HepG2 (cell line): ENCODE results near the gene ATP8B1. TPM values are rescaled to one million over a fixed set of nuclear protein-coding genes. Genes with fewer than 3 reads are reported as not detected.
A peak's percentile ranks its signal among the peaks of the same experiment; 100 is the strongest.

Source experiments
- ARID2 ChIP-seq: sonication (generic); formaldehyde crosslinking; IDR thresholded peaks from 2 replicates; pipeline ENCODE4 v1.8.1; 2022; ENCODE audit warnings: mild to moderate bottlenecking, missing genetic modification reagents, borderline replicate concordance
- CREM ChIP-seq, 2 experiments: sonication (generic) in 1 of 2; formaldehyde crosslinking in 1 of 2; IDR thresholded peaks; 2 replicates each; pipeline versions ENCODE4 v1.4.0 to v1.6.1; 2016 to 2020; ENCODE audit warnings: antibody characterized with exemption in 1 of 2, mild to moderate bottlenecking in 1 of 2, missing genetic modification reagents in 1 of 2
- ELF3 ChIP-seq: IDR thresholded peaks from 2 replicates; pipeline ENCODE4 v1.6.1; 2016; ENCODE audit warnings: missing genetic modification reagents, missing compliant biosample characterization
- FOXA3 ChIP-seq: IDR thresholded peaks from 2 replicates; pipeline ENCODE4 v1.6.1; 2016; ENCODE audit warnings: missing genetic modification reagents, missing compliant biosample characterization
- FOXO1 ChIP-seq: sonication (generic); formaldehyde crosslinking; IDR thresholded peaks from 2 replicates; pipeline ENCODE4 v1.4.0; 2020; ENCODE audit warnings: missing genetic modification reagents
- FOXP1 ChIP-seq, 2 experiments: fragments of 450-650 bp in 1 of 2; IDR thresholded peaks; 2 replicates each; pipeline ENCODE4 v1.6.1; 2017 to 2018; ENCODE audit warnings: antibody characterized with exemption in 1 of 2
- FOXP4 ChIP-seq: sonication (generic); formaldehyde crosslinking; IDR thresholded peaks from 2 replicates; pipeline ENCODE4 v1.4.0; 2020; ENCODE audit warnings: missing genetic modification reagents
- GATAD2A ChIP-seq: IDR thresholded peaks from 2 replicates; pipeline ENCODE4 v1.6.1; 2016
- HNF4A ChIP-seq: sonication (generic); formaldehyde crosslinking; IDR thresholded peaks from 2 replicates; pipeline ENCODE4 v1.4.0; 2020; ENCODE audit warnings: missing genetic modification reagents
- MXD3 ChIP-seq: IDR thresholded peaks from 2 replicates; pipeline ENCODE4 v1.6.1; 2016; ENCODE audit warnings: mild to moderate bottlenecking, missing biosample characterization, missing genetic modification reagents
- NR2F6 ChIP-seq, 2 experiments: IDR thresholded peaks; 2 replicates each; pipeline ENCODE4 v1.6.1; 2016; ENCODE audit warnings: antibody characterized with exemption in 1 of 2, mild to moderate bottlenecking in 1 of 2
- POGZ ChIP-seq: sonication (generic); formaldehyde crosslinking; IDR thresholded peaks from 2 replicates; pipeline ENCODE4 v1.4.0; 2020; ENCODE audit warnings: mild to moderate bottlenecking, missing genetic modification reagents
- REXO4 ChIP-seq: sonication (generic); formaldehyde crosslinking; IDR thresholded peaks from 2 replicates; pipeline ENCODE4 v1.8.0; 2022; ENCODE audit warnings: missing genetic modification reagents, mild to moderate bottlenecking, borderline replicate concordance
- SAP130 ChIP-seq: IDR thresholded peaks from 2 replicates; pipeline ENCODE4 v1.6.1; 2016; ENCODE audit warnings: low read depth
- SOX13 ChIP-seq, 3 experiments: fragments of 450-650 bp in 1 of 3; sonication (generic) in 1 of 3; formaldehyde crosslinking in 1 of 3; IDR thresholded peaks in 2 of 3; conservative IDR thresholded peaks in 1 of 3; 2 replicates each; pipeline versions ENCODE4 v1.5.0 to v1.6.1; 2016 to 2020; ENCODE audit warnings: antibody characterized with exemption in 1 of 3, mild to moderate bottlenecking in 1 of 3, missing compliant biosample characterization in 1 of 3, missing genetic modification reagents in 1 of 3, moderate library complexity in 1 of 3
- SOX6 ChIP-seq, 2 experiments: fragments of 450-650 bp in 1 of 2; sonication (generic) in 1 of 2; formaldehyde crosslinking in 1 of 2; IDR thresholded peaks; 2 replicates each; pipeline versions ENCODE4 v1.4.0 to v1.6.1; 2017 to 2020; ENCODE audit warnings: antibody characterized with exemption in 1 of 2, mild to moderate bottlenecking in 1 of 2, missing genetic modification reagents in 1 of 2
- SRY ChIP-seq: sonication (generic); formaldehyde crosslinking; IDR thresholded peaks from 2 replicates; pipeline ENCODE4 v1.8.0; 2022; ENCODE audit warnings: mild to moderate bottlenecking, missing genetic modification reagents
- TRIM22 ChIP-seq: fragments of 450-650 bp; IDR thresholded peaks from 2 replicates; pipeline ENCODE4 v1.6.1; 2017
- ZBTB3 ChIP-seq: sonication (generic); formaldehyde crosslinking; IDR thresholded peaks from 2 replicates; pipeline ENCODE4 v1.4.0; 2020; ENCODE audit warnings: low read depth, mild to moderate bottlenecking, moderate library complexity, missing genetic modification reagents, borderline replicate concordance
- ZNF34 ChIP-seq: sonication (generic); formaldehyde crosslinking; IDR thresholded peaks from 2 replicates; pipeline ENCODE4 v1.4.0; 2020; ENCODE audit warnings: mild to moderate bottlenecking, missing genetic modification reagents, borderline replicate concordance
- ZNF460 ChIP-seq: sonication (generic); formaldehyde crosslinking; IDR thresholded peaks from 2 replicates; pipeline ENCODE4 v1.5.1; 2020; ENCODE audit warnings: missing genetic modification reagents, mild to moderate bottlenecking, borderline replicate concordance
- polyA plus RNA-seq, 8 experiments: library from polyadenylated mRNA; depleted of rRNA in 3 of 8; stranded (reverse) in 7 of 8; unstranded in 1 of 8; fragments of >200 nt; fragmentation: Illumina TruSeq in 4 of 8; extraction: Trizol in 4 of 8; gene quantifications; 2 replicates each; pipeline versions ENCODE4 v1.2.1 to v1.2.3, GENCODE V29; 2011 to 2016; ENCODE audit warnings: low read depth in 4 of 8, missing spikeins in 1 of 8, mixed read lengths in 1 of 8; ENCODE audit not compliant: insufficient read depth in 1 of 8
- total RNA-seq, 5 experiments: library from RNA; depleted of rRNA; stranded (reverse); fragments of >200 nt; fragmentation: Illumina TruSeq; extraction: Trizol; gene quantifications; 2 replicates each; pipeline ENCODE4 v1.2.3, GENCODE V29; 2016; ENCODE audit warnings: low read depth in 1 of 5
- TF ChIP-seq, protein P1 (sequence below): sonication (generic); formaldehyde crosslinking; IDR thresholded peaks from 2 replicates; pipeline ENCODE4 v1.8.1; 2023; ENCODE audit warnings: mild to moderate bottlenecking, moderate library complexity, missing genetic modification reagents
- TF ChIP-seq, protein P2 (sequence below): IDR thresholded peaks from 2 replicates; pipeline ENCODE4 v1.6.1; 2018; ENCODE audit warnings: missing genetic modification reagents

ATP8B1 gene
- total and polyA plus RNA-seq, 2 of the 13 experiments (the other 11 are each of a cell fraction or from before 2014, with no cell fraction given): 2.8 to 4.0 TPM

GRCh38 chr18:57798713-57799373, 4.3 kb downstream of the ATP8B1 start (continued):
- TF ChIP-seq SOX13 (IDR thresholded peaks at IDR 0.05): no peak
- peak in 1 of 2 experiments; percentile 57; a peak in 2 of 4 replicates for TF ChIP-seq SOX13 (CRISPR knock-in tag; conservative IDR thresholded peaks at IDR 0.05 in 1 of 2, IDR thresholded peaks at IDR 0.05 in 1 of 2)
- TF ChIP-seq POGZ (CRISPR knock-in tag): no peak
- no peak for TF ChIP-seq MXD3
- TF ChIP-seq, protein P1, sequence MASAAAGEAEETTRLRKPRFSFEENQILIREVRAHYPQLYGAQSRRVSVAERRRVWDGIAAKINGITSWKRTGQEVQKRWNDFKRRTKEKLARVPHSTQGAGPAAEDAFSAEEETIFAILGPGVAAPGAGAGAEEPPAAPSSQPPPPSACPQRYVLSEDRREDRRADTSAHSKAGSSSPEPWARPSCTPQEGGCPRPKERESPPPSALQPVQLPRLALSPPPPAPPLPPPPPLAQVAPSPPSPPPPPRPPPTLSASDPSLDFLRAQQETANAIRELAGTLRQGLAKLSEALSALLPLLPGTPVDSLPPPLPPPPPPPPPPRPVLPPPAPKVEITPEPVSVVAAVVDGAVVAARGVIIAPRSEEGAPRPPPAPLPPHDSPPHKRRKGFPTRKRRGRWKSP (CRISPR knock-in tag): 0 out of 2 replicates have a peak, but pooled peaks have one; percentile 22
- TF ChIP-seq REXO4 (CRISPR knock-in tag): no peak
- TF ChIP-seq ZNF460: no peak
- TF ChIP-seq GATAD2A (CRISPR knock-in tag): peak; percentile 33; the same call in 1 of the 2 replicates
- no peak for TF ChIP-seq ZNF34
- TF ChIP-seq CREM (IDR thresholded peaks at IDR 0.05): peak; percentile 37; the same call in 1 of the 2 replicates
- no peak for TF ChIP-seq CREM (CRISPR knock-in tag; IDR thresholded peaks at IDR 0.05)
- TF ChIP-seq NR2F6 (IDR thresholded peaks at IDR 0.05): peak; percentile 32; the same call in 1 of the 2 replicates
- TF ChIP-seq NR2F6 (CRISPR knock-in tag; IDR thresholded peaks at IDR 0.05): no peak
- TF ChIP-seq SAP130: 0 out of 2 replicates have a peak, but pooled peaks have one; percentile 25
- TF ChIP-seq FOXP1 (IDR thresholded peaks at IDR 0.05): no peak
- peak; percentile 68; the same call in 1 of the 2 replicates for TF ChIP-seq FOXP1 (CRISPR knock-in tag; IDR thresholded peaks at IDR 0.05)
- TF ChIP-seq SRY (CRISPR knock-in tag): no peak
- TF ChIP-seq FOXA3 (CRISPR knock-in tag): peak; percentile 40
- TF ChIP-seq HNF4A: peak; percentile 55
- TF ChIP-seq ARID2 (CRISPR knock-in tag): no peak
- peak; percentile 75 for TF ChIP-seq FOXP4
- TF ChIP-seq ELF3 (CRISPR knock-in tag): peak; percentile 21; the same call in 1 of the 2 replicates
- TF ChIP-seq, protein P2, sequence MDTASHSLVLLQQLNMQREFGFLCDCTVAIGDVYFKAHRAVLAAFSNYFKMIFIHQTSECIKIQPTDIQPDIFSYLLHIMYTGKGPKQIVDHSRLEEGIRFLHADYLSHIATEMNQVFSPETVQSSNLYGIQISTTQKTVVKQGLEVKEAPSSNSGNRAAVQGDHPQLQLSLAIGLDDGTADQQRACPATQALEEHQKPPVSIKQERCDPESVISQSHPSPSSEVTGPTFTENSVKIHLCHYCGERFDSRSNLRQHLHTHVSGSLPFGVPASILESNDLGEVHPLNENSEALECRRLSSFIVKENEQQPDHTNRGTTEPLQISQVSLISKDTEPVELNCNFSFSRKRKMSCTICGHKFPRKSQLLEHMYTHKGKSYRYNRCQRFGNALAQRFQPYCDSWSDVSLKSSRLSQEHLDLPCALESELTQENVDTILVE (CRISPR knock-in tag): 0 out of 2 replicates have a peak, but pooled peaks have one; percentile 16
- TF ChIP-seq FOXO1 (CRISPR knock-in tag): peak; percentile 26; the same call in 1 of the 2 replicates
- TF ChIP-seq ZBTB3 (CRISPR knock-in tag): no peak
- no peak for TF ChIP-seq SOX6 (IDR thresholded peaks at IDR 0.05)
- peak; percentile 51 for TF ChIP-seq SOX6 (CRISPR knock-in tag; IDR thresholded peaks at IDR 0.05)
- TF ChIP-seq TRIM22: no peak
